NCI-H460 (cell line): ENCODE results near the gene GTPBP1. TPM values are rescaled to one million over a fixed set of nuclear protein-coding genes. Genes with fewer than 3 reads are reported as not detected.
A peak's percentile ranks its signal among the peaks of the same experiment; 100 is the strongest.

Source experiments
- DNase-seq: peaks from one replicate; pipeline ENCODE4 v3.0.0-alpha.2; 2016; ENCODE audit warnings: low read depth; ENCODE audit errors: extremely low read depth
- total RNA-seq: library from RNA; depleted of rRNA; stranded (reverse); fragments of >200 nt; shearing (Covaris generic); gene quantifications from 2 replicates; pipeline ENCODE4 v1.2.3, GENCODE V29; 2014

GTPBP1 gene
- total RNA-seq, 1 experiment from 2014 or later, result 9.8 TPM

DNA sequence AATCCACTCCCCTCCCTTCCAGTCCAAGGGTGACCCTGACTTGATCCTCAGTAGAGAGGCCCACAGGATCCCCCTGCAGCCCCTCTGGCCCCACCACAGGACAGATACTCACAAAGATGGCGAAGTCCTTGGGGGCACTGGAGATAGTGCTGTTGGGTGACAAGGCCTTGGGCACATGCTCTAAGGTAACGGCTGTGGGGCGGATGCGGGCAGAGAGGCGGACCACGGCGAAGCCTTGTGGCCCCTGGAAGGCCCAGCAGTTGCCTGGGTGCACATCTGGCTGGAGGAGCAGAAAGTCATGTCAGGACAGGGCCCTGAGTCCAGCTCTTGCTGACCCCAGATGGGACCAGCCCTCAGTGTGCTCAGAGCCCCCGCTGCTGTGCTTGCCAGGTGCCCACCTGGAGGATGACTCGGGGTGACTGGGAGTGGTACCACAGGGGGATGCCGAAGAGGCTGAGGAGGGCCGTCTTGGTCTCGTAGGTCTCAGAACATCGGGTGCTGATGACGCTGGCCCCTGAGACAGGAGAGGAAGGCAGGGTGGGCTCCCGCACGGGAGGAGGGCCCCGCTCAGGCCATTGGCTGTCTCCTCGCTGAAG, 32.8 kb downstream of the GTPBP1 start:
- DNase-seq, result no peak

- DNase-seq, result no peak
Measured at GRCh38 chr22:38739300-38740055, 33.7 kb downstream of the GTPBP1 start.

GRCh38 chr22:38740116-38740723, 34.5 kb downstream of the GTPBP1 start:
- DNase-seq, result no peak

- DNase-seq, result no peak
Measured at GRCh38 chr22:38740754-38741153, 35.0 kb downstream of the GTPBP1 start.

- DNase-seq, result no peak
Measured at GRCh38 chr22:38741166-38741565, 35.4 kb downstream of the GTPBP1 start.

DNA sequence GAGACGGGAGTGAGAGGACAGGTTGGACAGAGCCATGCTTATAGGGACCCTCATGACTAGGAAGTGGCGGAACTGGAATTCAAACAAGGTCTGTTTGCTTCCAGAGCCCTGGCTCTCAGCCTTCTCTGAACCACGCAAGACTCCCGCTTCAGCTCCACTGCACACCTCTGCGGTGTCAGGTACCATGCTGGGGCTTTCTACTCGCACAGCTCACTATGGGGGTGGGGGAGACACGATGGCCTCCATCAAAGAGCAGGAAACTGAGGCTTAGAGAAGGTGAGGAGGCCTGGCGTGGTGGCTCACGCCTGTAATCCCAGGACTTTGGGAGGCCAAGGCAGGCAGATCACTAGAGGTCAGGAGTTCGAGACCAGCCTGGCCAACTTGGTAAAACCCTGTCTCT, 35.8 kb downstream of the GTPBP1 start:
- no peak for DNase-seq

GRCh38 chr22:38742176-38742942, 36.6 kb downstream of the GTPBP1 start:
- no peak for DNase-seq

DNA sequence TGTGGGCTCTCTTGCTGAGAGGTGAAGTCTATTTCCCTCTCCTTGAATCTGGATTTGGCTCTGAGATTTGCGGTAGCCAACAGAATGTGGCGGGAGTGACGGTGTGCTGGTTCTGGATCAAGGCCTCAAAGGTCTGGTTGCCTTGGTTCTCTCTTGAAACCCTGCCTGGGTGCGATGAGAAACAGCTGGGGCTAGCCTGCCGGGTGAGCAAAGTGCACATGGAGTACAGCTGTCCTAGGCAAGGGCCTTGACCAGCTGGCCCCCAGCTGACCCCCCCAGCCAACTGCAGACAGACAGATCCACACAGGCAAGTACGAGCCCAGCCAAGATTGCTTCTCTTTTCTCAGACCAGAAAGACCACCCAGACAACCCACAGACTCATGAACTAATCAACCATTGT, 39.2 kb downstream of the GTPBP1 start:
- DNase-seq, result no peak

DNA sequence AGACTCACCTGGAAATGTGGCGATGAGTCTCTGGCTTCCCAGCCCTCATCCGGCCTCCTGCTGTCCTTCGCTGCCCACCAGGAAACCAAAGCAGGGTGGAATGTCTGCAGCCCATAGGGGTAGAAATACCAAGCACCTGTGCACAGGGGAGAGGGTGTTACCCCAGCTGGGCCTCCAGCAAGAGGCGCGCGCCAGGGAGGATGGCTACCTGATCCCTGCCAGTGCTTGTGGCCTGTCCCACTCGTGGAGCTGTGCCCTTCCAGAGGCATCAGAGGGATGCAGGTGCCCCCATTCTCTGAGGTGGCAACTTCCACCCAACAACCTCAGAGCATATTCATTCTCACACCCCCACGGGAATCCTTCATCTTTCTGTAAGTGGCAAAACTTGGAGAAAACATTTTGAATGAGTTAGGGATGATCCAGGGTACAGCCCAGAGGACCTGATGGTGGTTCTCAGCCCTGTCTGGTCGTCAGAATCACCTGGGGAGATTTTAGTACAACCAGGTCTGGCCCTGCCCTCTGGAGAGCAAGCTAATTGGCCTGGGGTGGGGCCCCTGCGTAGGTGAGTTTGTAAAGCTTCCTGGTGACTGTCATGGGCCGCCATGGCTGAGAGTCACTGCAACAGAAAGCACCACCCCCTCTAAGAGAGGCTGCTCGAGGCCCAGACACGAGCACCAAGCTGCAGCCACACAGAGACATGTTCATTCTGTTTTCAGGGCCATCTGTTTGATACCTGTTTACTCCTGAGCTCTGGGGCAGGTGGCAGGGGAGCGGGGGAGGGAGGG, 40.1 kb downstream of the GTPBP1 start:
- DNase-seq, result no peak

- no peak for DNase-seq
Measured at GRCh38 chr22:38748487-38749136, 42.9 kb downstream of the GTPBP1 start.

DNA sequence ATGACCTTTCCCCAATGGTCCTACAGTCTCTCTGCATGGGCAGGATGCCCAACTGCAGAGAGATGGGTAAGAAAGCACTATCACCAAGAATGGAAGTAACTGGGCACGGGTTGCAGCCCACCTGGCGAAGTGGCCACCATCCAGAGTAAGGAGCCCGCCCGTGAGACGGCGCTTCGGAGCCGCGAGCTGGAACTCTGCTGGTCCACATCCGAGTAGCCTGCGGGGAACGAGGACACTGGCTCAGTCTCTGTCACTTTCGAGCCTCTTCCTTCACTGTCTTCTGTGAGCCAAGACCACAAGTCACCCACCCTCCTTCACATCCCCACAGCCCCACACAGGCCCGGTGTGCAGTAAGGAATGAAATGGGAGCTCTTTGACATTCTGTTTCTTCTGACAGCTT, 44.4 kb downstream of the GTPBP1 start:
- DNase-seq, result no peak

DNA sequence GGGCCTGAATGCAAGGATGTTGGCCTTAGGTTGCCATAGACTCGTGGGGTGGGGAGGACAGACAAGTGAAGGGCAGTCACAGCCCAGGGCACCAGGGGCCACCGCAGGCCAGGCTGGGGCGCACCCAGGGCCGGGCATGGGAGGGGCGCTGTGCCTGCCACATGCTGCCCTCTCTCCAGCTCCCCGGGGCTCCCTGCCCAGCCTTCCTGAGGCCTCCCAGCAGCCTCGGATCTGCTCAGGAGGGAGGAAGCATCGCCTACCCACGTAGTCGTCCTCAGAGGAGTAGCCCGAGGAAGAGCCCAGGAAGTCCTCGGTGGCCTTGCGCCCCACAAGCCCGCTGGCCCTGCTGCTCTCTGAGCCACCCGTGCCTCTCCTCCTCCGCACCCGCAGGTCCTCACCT, 44.9 kb downstream of the GTPBP1 start:
- no peak for DNase-seq

- no peak for DNase-seq
Measured at GRCh38 chr22:38751066-38751421, 45.3 kb downstream of the GTPBP1 start.

DNA sequence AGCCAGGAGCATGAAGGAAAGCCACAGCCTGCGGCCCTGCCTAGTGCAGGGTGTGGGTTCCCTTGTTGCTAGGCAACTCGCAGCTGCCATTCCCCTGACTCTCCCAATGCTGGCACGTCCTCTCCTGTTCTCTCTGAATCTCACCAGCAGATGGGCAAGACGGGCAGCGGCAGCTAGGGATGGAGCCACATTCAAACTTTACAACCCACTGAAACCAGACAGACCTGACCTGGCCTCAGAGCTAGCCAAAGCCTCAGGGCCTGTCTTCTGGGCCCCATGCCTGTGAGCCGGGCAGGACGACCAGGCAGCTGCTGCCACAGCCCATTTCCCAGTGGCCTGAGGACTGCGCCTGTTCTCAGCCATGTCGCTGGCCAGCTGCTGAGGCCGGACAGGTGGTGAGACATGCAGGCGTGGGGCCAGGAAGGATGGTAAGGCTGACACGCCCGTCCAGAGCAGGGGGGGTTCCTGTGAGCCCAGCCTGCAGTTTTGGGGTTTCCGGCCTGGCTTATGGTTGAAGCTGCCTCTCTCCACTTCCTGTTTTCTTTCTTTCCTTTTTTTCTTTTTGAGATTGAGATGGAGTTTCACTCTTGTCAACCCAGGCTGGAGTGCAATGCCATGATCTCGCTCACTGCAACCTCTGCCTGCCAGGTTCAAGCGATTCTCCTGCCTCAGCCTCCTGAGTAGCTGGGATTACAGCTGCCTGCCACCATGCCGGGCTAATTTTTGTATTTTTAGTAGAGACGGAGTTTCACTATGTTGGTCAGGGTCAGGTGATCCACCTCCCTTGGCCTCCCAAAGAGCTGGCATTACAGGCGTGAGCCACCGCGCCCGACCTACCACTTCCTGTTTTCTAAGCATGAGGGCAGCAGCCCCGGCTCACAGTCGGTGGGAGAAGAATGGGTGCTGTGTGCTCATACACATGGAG, 45.9 kb downstream of the GTPBP1 start:
- no peak for DNase-seq

- no peak for DNase-seq
Measured at GRCh38 chr22:38753948-38754750, 48.4 kb downstream of the GTPBP1 start.

- DNase-seq, result no peak
Measured at GRCh38 chr22:38754751-38755154, 49.0 kb downstream of the GTPBP1 start.

DNA sequence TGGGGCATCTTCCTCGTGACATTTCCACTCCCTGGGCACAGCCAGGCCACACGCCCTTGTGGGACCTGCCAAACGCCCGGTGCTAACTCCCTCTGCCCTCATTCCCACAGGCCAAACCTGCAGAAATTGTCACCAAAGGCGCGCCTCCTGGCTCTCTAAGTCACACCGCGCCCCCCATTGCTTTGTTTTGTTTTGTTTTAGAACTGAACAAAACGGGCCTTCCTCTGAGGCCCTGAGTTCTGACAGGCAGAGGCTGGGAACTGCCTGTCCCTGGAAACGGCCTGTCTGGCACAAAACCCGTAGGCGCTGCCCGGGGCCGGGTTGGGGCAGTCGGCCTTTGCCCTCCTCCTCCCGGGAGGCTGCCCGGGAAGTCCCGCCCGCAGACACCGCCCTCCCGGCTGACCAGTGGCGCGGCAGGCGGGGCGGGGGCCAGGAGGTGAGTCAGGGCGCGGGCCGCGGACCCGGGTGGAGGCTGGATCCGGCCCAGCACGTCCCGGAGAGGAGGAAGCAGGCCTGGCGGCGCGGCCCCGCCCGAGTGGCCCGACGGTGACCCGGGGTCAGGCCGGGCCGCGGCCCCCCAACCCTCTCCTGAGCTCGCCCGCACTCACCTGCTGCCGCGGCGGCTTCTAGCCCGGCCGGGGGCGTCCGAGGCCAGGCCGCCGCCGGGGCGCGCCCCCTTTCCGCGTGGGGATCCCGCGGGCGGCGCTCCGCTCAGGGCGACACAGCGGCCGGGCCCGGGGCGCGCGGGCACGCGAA, 49.6 kb downstream of the GTPBP1 start:
- peak; percentile 32 for DNase-seq
